A673 (cell line): ENCODE results near the gene FAM163A. TPM values are rescaled to one million over a fixed set of nuclear protein-coding genes. Genes with fewer than 3 reads are reported as not detected.

ENCODE experiments used
- BruUV-seq: library from RNA; stranded (reverse); fragments of 400-500 nt; replicated peaks from 2 replicates; lab custom pipeline; 2021; lab: Mats Ljungman, UMichigan
- CTCF ChIA-PET: fragments of 300-600 bp; sonication (Branson Sonifier 250); formaldehyde crosslinking; loops from one replicate; lab custom pipeline; 2022; ENCODE audit warnings: antibody characterized with exemption; lab: Charles Lee
- POLR2A ChIA-PET: fragments of 300-600 bp; sonication (Branson Sonifier 250); formaldehyde crosslinking; loops from one replicate; lab custom pipeline; 2022; ENCODE audit warnings: antibody characterized with exemption; ENCODE audit not compliant: low non-redundant PET; lab: Charles Lee
- DNase-seq: peaks from one replicate; pipeline ENCODE4 v3.0.0-alpha.2; 2015; ENCODE audit warnings: low spot score
- H3K27ac ChIP-seq: fragments of 200-600 bp; sonication (generic); 2 replicates; pipeline ENCODE4 v1.5.1; 2016; ENCODE audit warnings: mixed run types, low read depth, mild to moderate bottlenecking, mixed read lengths, antibody characterized with exemption, low read length; ENCODE audit not compliant: poor library complexity, severe bottlenecking
- H3K27me3 ChIP-seq: fragments of 200-600 bp; sonication (generic); replicated peaks from 2 replicates; pipeline ENCODE4 v1.6.1; 2017; ENCODE audit warnings: mixed run types, low read depth, mild to moderate bottlenecking, mixed read lengths, antibody characterized with exemption, low read length; ENCODE audit not compliant: insufficient read depth, poor library complexity
- H3K36me3 ChIP-seq: fragments of 200-600 bp; sonication (generic); 2 replicates; pipeline ENCODE4 v1.6.1; 2016; ENCODE audit warnings: mixed run types, mild to moderate bottlenecking, mixed read lengths, antibody characterized with exemption, low read length; ENCODE audit not compliant: insufficient read depth, poor library complexity, severe bottlenecking
- H3K4me1 ChIP-seq: fragments of 200-600 bp; sonication (generic); 2 replicates; pipeline ENCODE4 v1.6.1; 2017; ENCODE audit warnings: mixed run types, mild to moderate bottlenecking, mixed read lengths, antibody characterized with exemption, low read length; ENCODE audit not compliant: insufficient read depth, poor library complexity, severe bottlenecking
- H3K4me3 ChIP-seq: fragments of 200-600 bp; sonication (generic); 2 replicates; pipeline ENCODE4 v1.5.1; 2016; ENCODE audit warnings: low read depth, mixed run types, mild to moderate bottlenecking, mixed read lengths, low read length; ENCODE audit not compliant: poor library complexity, severe bottlenecking
- H3K9me3 ChIP-seq: fragments of 200-600 bp; sonication (generic); 2 replicates; pipeline ENCODE4 v1.6.1; 2016; ENCODE audit warnings: mixed run types, low read depth, mild to moderate bottlenecking, mixed read lengths, antibody characterized with exemption, low read length; ENCODE audit not compliant: poor library complexity, severe bottlenecking
- CTCF ChIP-seq: fragments of 300-800, 200-600 bp; sonication (generic); conservative IDR thresholded peaks from 2 replicates; pipeline ENCODE4 v1.5.1; 2017; ENCODE audit warnings: low read depth, mild to moderate bottlenecking, antibody characterized with exemption, low read length, moderate library complexity, mixed read lengths
- EZH2 ChIP-seq: fragments of 200-600 bp; sonication (generic); IDR thresholded peaks from 2 replicates; pipeline ENCODE4 v1.6.1; 2017; ENCODE audit warnings: borderline replicate concordance, low read depth, mild to moderate bottlenecking, mixed read lengths, antibody characterized with exemption, low read length; ENCODE audit not compliant: poor library complexity, severe bottlenecking
- intact Hi-C: fragments of 100-400 bp; cut with micrococcal nuclease; formaldehyde crosslinking; loops from one replicate; pipeline ENCODE4 v1.10.0; 2022; ENCODE audit not compliant: unreplicated experiment
- total RNA-seq: library from RNA; stranded (reverse); gene quantifications from 2 replicates; pipeline ENCODE4 v1.2.3, GENCODE V29; 2021

Gene FAM163A
- total RNA-seq, 1 experiment from 2014 or later = not detected

DNA sequence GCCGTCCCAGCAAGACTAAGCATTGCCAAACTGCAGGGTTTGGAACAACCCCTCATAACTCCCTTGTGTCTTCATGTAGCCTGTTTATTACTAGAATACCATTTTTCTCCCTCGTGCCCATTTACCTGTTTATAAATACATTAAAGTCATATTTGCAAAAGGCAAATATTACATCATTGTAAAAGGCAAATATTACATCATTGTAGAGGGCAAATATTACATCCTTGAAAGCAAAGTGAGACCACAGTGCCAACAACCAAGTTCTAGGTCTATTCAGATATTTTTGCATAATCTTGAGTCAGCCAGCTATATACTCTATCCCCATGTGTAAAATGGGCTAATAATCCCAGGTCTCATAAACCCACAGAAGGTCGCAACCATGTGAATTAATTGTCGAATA is 11.4 kb upstream of the FAM163A start:
- intact Hi-C loops = no loop called here
- Histone ChIP-seq H3K36me3 (no peaks in the 10 kb centered on the region), H3K27me3 (peaks cover 57% of the 10 kb centered on the region), H3K27ac (no peak overlapping the region), H3K4me1 (no peaks in the 10 kb centered on the region), H3K4me3 (no peak overlapping the region), H3K9me3 (no peaks in the 10 kb centered on the region)
- no peak for DNase-seq
- POLR2A ChIA-PET = no interaction called here
- BruUV-seq = no TSS peak
- no peak for TF ChIP-seq CTCF
- CTCF ChIA-PET = no interaction called here

DNA sequence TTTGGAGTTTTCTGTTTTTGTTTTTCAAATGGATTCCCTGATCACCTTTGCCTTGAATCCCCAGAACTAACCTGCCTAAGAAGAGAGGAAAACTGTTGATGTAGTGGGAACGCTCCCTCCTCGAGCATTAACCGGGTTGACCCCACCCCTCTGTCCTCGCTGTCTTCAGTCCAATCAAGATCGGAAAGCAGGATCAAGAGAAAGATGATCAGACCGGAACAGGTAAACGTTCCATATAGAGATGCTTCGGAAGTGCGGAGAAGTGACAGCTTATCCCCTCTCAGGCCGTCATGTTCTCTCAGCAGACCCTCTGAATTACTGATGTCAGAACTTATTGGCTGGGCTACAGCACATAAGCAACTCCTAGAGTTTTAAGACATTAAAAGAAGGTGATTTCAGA is 800 bp upstream of the FAM163A start:
- no TSS peak for BruUV-seq
- CTCF ChIA-PET = interaction anchor here (0.6 kb wide), 1 partner anchor 73 kb away, joined by 5 read pairs; no protein-coding TSS in a partner anchor
- TF ChIP-seq EZH2 (no peak), CTCF (no peak)
- no peak overlapping the region for H3K27ac ChIP-seq
- POLR2A ChIA-PET = no interaction called here
- H3K27me3 ChIP-seq = peaks cover 93% of the 10 kb centered on the region
- no peak for DNase-seq
- intact Hi-C loops = no loop called here
- peaks cover 11% of the 10 kb centered on the region for H3K4me1 ChIP-seq
- H3K9me3 ChIP-seq = no peaks in the 10 kb centered on the region
- no peak overlapping the region for H3K4me3 ChIP-seq
- H3K36me3 ChIP-seq = no peaks in the 10 kb centered on the region

GRCh38 chr1:179743679-179744400 is 749 bp downstream of the FAM163A start:
- no peaks in the 10 kb centered on the region for H3K36me3 ChIP-seq
- no peak overlapping the region for H3K27ac ChIP-seq
- H3K27me3 ChIP-seq = peaks cover 96% of the 10 kb centered on the region
- BruUV-seq = no TSS peak
- peak; percentile 95 for TF ChIP-seq EZH2
- TF ChIP-seq CTCF = no peak
- peaks cover 11% of the 10 kb centered on the region for H3K4me1 ChIP-seq
- ChIA-PET CTCF (no interaction called here), POLR2A (no interaction called here)
- peak overlapping the region; percentile 27 for H3K4me3 ChIP-seq
- no peak for DNase-seq
- intact Hi-C loops = no loop called here
- H3K9me3 ChIP-seq = no peaks in the 10 kb centered on the region
